HepG2 (cell line): Measurements from ENCODE around the gene VKORC1. TPM values are rescaled to one million over a fixed set of nuclear protein-coding genes. Genes with fewer than 3 reads are reported as not detected.

Source experiments
- CBX2 ChIP-seq, 2 experiments: fragments of 200-600 bp in 1 of 2; sonication (generic); formaldehyde crosslinking in 1 of 2; IDR thresholded peaks; 2 replicates each; pipeline versions ENCODE4 v1.7.0 to v1.8.1; 2018 to 2022; ENCODE audit warnings: low read depth in 2 of 2, low read length in 1 of 2, mild to moderate bottlenecking in 1 of 2, missing genetic modification reagents in 1 of 2
- HDAC1 ChIP-seq: sonication (generic); formaldehyde crosslinking; IDR thresholded peaks from 2 replicates; pipeline ENCODE4 v1.5.1; 2020; ENCODE audit warnings: mild to moderate bottlenecking, missing genetic modification reagents
- JDP2 ChIP-seq: sonication (generic); formaldehyde crosslinking; IDR thresholded peaks from 2 replicates; pipeline ENCODE4 v1.8.1; 2022; ENCODE audit warnings: missing genetic modification reagents, borderline replicate concordance
- SCMH1 ChIP-seq: sonication (generic); formaldehyde crosslinking; IDR thresholded peaks from 2 replicates; pipeline ENCODE4 v1.9.0; 2021; ENCODE audit warnings: missing genetic modification reagents, mild to moderate bottlenecking, borderline replicate concordance
- SETDB1 ChIP-seq: sonication (generic); formaldehyde crosslinking; IDR thresholded peaks from 2 replicates; pipeline ENCODE4 v1.5.1; 2020; ENCODE audit warnings: missing genetic modification reagents, mild to moderate bottlenecking, borderline replicate concordance
- TP53 ChIP-seq: sonication (generic); formaldehyde crosslinking; conservative IDR thresholded peaks from 2 replicates; pipeline ENCODE4 v1.4.0; 2020; ENCODE audit warnings: missing genetic modification reagents
- WIZ ChIP-seq: sonication (generic); formaldehyde crosslinking; IDR thresholded peaks from 2 replicates; pipeline ENCODE4 v1.5.1; 2020; ENCODE audit warnings: mild to moderate bottlenecking, missing genetic modification reagents
- YY1 ChIP-seq: IDR thresholded peaks from 2 replicates; pipeline ENCODE4 v1.6.1; 2011; ENCODE audit warnings: low read length, low read depth, moderate library complexity, mild to moderate bottlenecking; ENCODE audit not compliant: insufficient read depth, insufficient replicate concordance
- ZBTB7B ChIP-seq: sonication (generic); formaldehyde crosslinking; IDR thresholded peaks from 2 replicates; pipeline ENCODE4 v1.4.0; 2020; ENCODE audit warnings: missing genetic modification reagents
- ZNF12 ChIP-seq: sonication (generic); formaldehyde crosslinking; IDR thresholded peaks from 2 replicates; pipeline ENCODE4 v1.5.0; 2020; ENCODE audit warnings: missing genetic modification reagents
- ZNF530 ChIP-seq: sonication (generic); formaldehyde crosslinking; IDR thresholded peaks from 2 replicates; pipeline ENCODE4 v1.5.0; 2020; ENCODE audit warnings: low read depth, mild to moderate bottlenecking, missing genetic modification reagents
- ZSCAN29 ChIP-seq: sonication (generic); formaldehyde crosslinking; conservative IDR thresholded peaks from 2 replicates; pipeline ENCODE4 v1.4.0; 2020; ENCODE audit warnings: mild to moderate bottlenecking, missing genetic modification reagents
- polyA plus RNA-seq, 8 experiments: library from polyadenylated mRNA; depleted of rRNA in 3 of 8; stranded (reverse) in 7 of 8; unstranded in 1 of 8; fragments of >200 nt; fragmentation: Illumina TruSeq in 4 of 8; extraction: Trizol in 4 of 8; gene quantifications; 2 replicates each; pipeline versions ENCODE4 v1.2.1 to v1.2.3, GENCODE V29; 2011 to 2016; ENCODE audit warnings: low read depth in 4 of 8, missing spikeins in 1 of 8, mixed read lengths in 1 of 8; ENCODE audit not compliant: insufficient read depth in 1 of 8
- total RNA-seq, 5 experiments: library from RNA; depleted of rRNA; stranded (reverse); fragments of >200 nt; fragmentation: Illumina TruSeq; extraction: Trizol; gene quantifications; 2 replicates each; pipeline ENCODE4 v1.2.3, GENCODE V29; 2016; ENCODE audit warnings: low read depth in 1 of 5
- TF ChIP-seq, protein P1 (sequence below): sonication (generic); formaldehyde crosslinking; IDR thresholded peaks from 2 replicates; pipeline ENCODE4 v1.8.1; 2022; ENCODE audit warnings: low read depth, mild to moderate bottlenecking, missing genetic modification reagents
- TF ChIP-seq, protein P2 (sequence below): sonication (generic); formaldehyde crosslinking; IDR thresholded peaks from 2 replicates; pipeline ENCODE4 v1.4.0; 2020; ENCODE audit warnings: missing genetic modification reagents
- TF ChIP-seq, protein P3 (sequence below): sonication (generic); formaldehyde crosslinking; conservative IDR thresholded peaks from 2 replicates; pipeline ENCODE4 v1.8.0; 2022; ENCODE audit warnings: low read depth, missing genetic modification reagents
- TF ChIP-seq, protein P4 (sequence below): IDR thresholded peaks from 2 replicates; pipeline ENCODE4 v1.6.1; 2016; ENCODE audit warnings: control low read depth
- TF ChIP-seq, protein P5 (sequence below): sonication (generic); formaldehyde crosslinking; IDR thresholded peaks from 2 replicates; pipeline ENCODE4 v1.4.0; 2020; ENCODE audit warnings: missing genetic modification reagents

VKORC1 gene
- total and polyA plus RNA-seq, 2 of the 13 experiments (the other 11 are each of a cell fraction or from before 2014, with no cell fraction given): 141 to 615 TPM

DNA sequence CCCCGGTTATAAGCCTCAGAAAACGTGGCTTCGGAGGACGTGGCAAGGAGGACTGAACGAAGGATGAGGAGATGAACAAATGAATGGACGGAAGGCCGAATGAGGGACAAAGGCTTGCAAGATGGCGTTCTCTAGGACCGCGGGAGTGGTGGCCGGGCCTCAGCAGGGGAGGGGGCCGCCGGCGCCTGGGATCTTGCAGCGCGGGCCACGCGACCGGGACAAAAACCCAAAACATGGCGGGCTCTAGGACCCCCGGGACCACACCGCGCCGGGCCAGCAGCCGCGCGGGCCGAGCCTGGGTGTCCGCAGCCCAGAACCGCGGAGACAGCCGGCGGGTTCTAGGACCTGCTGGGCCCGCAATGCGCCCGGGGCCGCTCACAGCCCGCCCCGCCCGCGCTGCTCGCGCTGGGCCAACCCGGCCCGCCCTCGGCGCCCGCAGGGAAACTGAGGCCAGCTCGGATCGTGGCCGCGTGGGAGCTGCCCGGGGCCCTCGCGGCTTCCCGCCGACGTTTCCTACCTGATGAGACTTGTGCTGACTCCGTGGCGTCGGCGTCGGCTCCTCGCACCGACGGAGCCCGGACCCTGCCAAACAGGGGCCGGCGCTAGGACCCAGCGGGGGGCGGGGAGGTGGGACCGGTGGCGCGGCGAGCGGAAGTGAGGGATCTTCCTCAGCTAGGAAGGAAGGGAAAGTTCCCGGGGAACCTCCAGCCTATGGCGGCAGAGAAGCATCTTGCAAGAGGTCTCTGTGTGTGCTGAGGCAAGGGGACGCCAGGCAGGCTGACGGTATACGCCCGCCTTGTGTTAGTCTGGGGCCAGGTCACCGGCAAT, 21.2 kb downstream of the VKORC1 start (continued):
- TF ChIP-seq, protein P1, sequence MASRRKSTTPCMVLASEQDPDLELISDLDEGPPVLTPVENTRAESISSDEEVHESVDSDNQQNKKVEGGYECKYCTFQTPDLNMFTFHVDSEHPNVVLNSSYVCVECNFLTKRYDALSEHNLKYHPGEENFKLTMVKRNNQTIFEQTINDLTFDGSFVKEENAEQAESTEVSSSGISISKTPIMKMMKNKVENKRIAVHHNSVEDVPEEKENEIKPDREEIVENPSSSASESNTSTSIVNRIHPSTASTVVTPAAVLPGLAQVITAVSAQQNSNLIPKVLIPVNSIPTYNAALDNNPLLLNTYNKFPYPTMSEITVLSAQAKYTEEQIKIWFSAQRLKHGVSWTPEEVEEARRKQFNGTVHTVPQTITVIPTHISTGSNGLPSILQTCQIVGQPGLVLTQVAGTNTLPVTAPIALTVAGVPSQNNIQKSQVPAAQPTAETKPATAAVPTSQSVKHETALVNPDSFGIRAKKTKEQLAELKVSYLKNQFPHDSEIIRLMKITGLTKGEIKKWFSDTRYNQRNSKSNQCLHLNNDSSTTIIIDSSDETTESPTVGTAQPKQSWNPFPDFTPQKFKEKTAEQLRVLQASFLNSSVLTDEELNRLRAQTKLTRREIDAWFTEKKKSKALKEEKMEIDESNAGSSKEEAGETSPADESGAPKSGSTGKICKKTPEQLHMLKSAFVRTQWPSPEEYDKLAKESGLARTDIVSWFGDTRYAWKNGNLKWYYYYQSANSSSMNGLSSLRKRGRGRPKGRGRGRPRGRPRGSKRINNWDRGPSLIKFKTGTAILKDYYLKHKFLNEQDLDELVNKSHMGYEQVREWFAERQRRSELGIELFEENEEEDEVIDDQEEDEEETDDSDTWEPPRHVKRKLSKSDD (CRISPR knock-in tag): no peak
- TF ChIP-seq WIZ (CRISPR knock-in tag) (no peak), SETDB1 (no peak), ZBTB7B (peak; percentile 89), ZNF530 (no peak), HDAC1 (CRISPR knock-in tag) (peak; percentile 62; the same call in 1 of the 2 replicates), ZNF12 (CRISPR knock-in tag) (no peak; the same call in 1 of the 2 replicates), TP53 (CRISPR knock-in tag) (no peak), CBX2 (IDR thresholded peaks at IDR 0.05; ENCODE audit: low read depth, low read length) (no peak), CBX2 (CRISPR knock-in tag; IDR thresholded peaks at IDR 0.05; ENCODE audit: low read depth) (no peak), JDP2 (no peak; the same call in 1 of the 2 replicates), SCMH1 (CRISPR knock-in tag) (no peak), YY1 (peak; percentile 84), ZSCAN29 (CRISPR knock-in tag) (no peak)
- TF ChIP-seq, protein P2, sequence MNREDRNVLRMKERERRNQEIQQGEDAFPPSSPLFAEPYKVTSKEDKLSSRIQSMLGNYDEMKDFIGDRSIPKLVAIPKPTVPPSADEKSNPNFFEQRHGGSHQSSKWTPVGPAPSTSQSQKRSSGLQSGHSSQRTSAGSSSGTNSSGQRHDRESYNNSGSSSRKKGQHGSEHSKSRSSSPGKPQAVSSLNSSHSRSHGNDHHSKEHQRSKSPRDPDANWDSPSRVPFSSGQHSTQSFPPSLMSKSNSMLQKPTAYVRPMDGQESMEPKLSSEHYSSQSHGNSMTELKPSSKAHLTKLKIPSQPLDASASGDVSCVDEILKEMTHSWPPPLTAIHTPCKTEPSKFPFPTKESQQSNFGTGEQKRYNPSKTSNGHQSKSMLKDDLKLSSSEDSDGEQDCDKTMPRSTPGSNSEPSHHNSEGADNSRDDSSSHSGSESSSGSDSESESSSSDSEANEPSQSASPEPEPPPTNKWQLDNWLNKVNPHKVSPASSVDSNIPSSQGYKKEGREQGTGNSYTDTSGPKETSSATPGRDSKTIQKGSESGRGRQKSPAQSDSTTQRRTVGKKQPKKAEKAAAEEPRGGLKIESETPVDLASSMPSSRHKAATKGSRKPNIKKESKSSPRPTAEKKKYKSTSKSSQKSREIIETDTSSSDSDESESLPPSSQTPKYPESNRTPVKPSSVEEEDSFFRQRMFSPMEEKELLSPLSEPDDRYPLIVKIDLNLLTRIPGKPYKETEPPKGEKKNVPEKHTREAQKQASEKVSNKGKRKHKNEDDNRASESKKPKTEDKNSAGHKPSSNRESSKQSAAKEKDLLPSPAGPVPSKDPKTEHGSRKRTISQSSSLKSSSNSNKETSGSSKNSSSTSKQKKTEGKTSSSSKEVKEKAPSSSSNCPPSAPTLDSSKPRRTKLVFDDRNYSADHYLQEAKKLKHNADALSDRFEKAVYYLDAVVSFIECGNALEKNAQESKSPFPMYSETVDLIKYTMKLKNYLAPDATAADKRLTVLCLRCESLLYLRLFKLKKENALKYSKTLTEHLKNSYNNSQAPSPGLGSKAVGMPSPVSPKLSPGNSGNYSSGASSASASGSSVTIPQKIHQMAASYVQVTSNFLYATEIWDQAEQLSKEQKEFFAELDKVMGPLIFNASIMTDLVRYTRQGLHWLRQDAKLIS (CRISPR knock-in tag): no peak
- TF ChIP-seq, protein P3, sequence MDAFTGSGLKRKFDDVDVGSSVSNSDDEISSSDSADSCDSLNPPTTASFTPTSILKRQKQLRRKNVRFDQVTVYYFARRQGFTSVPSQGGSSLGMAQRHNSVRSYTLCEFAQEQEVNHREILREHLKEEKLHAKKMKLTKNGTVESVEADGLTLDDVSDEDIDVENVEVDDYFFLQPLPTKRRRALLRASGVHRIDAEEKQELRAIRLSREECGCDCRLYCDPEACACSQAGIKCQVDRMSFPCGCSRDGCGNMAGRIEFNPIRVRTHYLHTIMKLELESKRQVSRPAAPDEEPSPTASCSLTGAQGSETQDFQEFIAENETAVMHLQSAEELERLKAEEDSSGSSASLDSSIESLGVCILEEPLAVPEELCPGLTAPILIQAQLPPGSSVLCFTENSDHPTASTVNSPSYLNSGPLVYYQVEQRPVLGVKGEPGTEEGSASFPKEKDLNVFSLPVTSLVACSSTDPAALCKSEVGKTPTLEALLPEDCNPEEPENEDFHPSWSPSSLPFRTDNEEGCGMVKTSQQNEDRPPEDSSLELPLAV (CRISPR knock-in tag): no peak
- TF ChIP-seq, protein P4, sequence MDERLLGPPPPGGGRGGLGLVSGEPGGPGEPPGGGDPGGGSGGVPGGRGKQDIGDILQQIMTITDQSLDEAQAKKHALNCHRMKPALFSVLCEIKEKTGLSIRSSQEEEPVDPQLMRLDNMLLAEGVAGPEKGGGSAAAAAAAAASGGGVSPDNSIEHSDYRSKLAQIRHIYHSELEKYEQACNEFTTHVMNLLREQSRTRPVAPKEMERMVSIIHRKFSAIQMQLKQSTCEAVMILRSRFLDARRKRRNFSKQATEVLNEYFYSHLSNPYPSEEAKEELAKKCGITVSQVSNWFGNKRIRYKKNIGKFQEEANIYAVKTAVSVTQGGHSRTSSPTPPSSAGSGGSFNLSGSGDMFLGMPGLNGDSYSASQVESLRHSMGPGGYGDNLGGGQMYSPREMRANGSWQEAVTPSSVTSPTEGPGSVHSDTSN: no peak
- TF ChIP-seq, protein P5, sequence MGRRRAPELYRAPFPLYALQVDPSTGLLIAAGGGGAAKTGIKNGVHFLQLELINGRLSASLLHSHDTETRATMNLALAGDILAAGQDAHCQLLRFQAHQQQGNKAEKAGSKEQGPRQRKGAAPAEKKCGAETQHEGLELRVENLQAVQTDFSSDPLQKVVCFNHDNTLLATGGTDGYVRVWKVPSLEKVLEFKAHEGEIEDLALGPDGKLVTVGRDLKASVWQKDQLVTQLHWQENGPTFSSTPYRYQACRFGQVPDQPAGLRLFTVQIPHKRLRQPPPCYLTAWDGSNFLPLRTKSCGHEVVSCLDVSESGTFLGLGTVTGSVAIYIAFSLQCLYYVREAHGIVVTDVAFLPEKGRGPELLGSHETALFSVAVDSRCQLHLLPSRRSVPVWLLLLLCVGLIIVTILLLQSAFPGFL: no peak
